HG03558 (cell line): ENCODE measurements around the gene TMEM126A.

Experiments used
- ATAC-seq: cut with Tn5 transposase; IDR thresholded peaks from one replicate; pipeline ENCODE4 v1.9.1; 2021; ENCODE audit warnings: moderate number of reproducible peaks; ENCODE audit not compliant: unreplicated experiment; ENCODE audit errors: extremely low read depth

The TMEM126A gene

DNA sequence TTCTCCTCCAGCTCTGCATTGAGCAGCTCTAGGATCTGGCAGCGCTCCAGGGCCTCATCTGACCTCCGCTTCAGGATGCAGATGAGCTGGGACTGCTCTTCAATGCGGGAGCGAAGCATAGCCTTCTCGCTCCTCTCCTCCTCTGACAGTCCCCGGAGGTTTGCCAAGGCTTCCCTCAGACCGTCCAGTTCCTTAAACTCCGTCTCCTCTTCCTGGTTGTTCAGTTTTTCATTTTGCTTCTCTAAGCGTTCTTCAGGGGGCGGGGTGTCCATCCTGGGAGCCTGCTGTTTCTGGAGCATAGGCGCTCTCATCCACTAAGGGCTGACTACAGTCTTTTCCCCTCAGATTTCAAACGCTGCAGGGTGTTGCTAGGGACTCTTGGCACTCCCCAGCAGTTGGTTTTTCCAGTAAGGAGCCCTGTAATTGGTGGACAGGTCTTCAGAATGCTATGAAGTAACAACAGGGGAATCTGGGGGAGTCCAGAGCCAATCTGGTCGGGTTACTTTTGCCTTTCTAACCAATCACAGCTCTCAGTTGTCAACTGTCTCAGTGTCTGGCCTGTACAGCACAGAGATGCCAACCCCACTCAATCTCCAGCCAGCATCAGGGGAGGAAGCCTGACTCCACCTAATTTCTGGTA is 38.2 kb downstream of the TMEM126A start, which contains the start of gene CCDC89:
Gene CCDC89 (minus strand): TSS at position 376 of the 640 bp plus-strand sequence. CDS start 65 bp downstream, at position 311.
- ATAC-seq: no peak

DNA sequence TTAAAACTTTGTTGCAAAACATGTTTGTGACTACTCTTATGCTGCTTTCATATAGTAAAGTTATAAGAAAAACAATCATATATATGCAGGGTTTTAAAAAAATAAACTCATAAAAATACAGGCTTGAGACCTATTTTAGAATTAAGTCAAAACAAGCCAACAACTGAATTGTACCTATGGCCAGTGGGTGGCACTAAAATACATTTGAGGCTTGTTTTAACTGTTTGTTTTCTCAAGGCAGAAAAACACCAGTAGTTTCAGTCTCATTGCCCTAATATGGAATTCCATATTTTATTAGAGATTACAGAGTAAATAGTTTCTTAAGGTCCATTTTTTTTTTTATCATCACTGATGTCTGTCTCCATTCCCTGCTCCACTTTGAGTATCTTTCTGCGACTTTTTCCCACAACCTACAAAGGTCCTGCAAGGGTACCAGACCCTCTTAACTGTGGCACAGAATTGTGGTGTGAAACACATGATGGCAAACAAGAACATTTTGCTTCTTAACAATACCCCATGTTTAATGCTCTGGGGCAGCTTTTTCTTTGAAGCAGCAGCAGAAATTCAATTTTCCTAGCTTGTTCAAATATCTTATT is 46.7 kb downstream of the TMEM126A start:
- no peak for ATAC-seq

- no peak for ATAC-seq
These were observed 47.8 kb downstream of the TMEM126A start for GRCh38 chr11:85695546-85695945.

DNA sequence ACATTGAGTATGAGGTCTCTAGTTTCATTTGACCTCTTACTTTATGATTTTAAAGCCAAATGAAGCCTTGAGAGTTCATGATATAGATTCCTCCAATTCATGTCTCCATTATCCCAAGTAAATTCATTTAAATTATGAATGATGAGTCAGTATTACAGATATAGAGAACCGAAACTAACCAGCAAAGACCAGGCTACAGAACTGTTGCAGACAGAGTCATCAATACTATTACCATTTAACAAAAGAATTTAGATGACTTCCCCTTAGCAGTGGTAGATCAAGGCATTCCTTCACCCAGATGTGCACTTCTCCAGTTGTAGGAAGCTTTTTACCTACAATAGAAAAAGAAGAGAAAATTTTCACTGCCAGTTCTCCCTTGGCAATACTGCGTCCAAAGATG is 50.0 kb downstream of the TMEM126A start:
- no peak for ATAC-seq

- no peak for ATAC-seq
These were observed 50.4 kb downstream of the TMEM126A start for GRCh38 chr11:85698195-85698594.

GRCh38 chr11:85699957-85700741 is 52.4 kb downstream of the TMEM126A start:
- ATAC-seq: peak; percentile 91

DNA sequence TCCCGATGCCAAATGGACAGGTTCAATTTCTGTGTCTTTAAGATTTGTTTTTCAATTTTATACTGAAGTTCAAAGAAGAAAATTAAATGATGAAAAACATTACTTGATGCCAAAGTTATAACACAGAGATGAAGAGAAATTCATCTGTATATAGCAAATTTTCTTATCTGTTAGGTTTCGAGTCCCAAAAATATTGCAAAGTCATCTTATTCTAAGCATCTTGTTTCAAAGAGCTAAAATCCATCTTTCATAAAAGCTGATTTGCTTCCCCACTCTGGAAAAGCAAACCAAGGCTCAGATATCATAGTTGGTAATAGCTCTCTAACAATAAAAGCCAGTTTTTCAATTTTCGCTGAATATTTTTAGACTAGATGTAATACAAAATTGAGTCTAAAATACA is 57.2 kb downstream of the TMEM126A start:
- ATAC-seq: no peak

GRCh38 chr11:85705800-85706199 is 58.0 kb downstream of the TMEM126A start:
- ATAC-seq: no peak
